GM10248 (cell line): Measurements from ENCODE around the gene ZNF334.

ENCODE experiments used
- CTCF ChIA-PET: fragments of 300-600 bp; sonication (Branson Sonifier 250); formaldehyde crosslinking; extraction: SDS; loops from one replicate; lab custom pipeline; 2021; ENCODE audit warnings: antibody characterized with exemption; lab: Yijun Ruan, JAX
- POLR2A ChIA-PET: fragments of 350-650 bp; sonication (Branson Sonifier 250); formaldehyde crosslinking; extraction: SDS; loops from one replicate; lab custom pipeline; 2020; ENCODE audit warnings: antibody characterized with exemption; lab: Yijun Ruan, JAX
- DNase-seq: peaks from one replicate; pipeline ENCODE4 v3.0.0; 2012; ENCODE audit errors: extremely low spot score
- TF ChIP-seq, protein P1 (sequence below): IDR thresholded peaks from 2 replicates; pipeline ENCODE4 v1.5.1; 2012; ENCODE audit warnings: mild to moderate bottlenecking, low read depth; ENCODE audit errors: extremely low read depth, missing control alignments, control extremely low read depth

The ZNF334 gene

GRCh38 chr20:46468508-46468907, 44.9 kb downstream of the ZNF334 start:
- no peak for DNase-seq
- TF ChIP-seq, protein P1, sequence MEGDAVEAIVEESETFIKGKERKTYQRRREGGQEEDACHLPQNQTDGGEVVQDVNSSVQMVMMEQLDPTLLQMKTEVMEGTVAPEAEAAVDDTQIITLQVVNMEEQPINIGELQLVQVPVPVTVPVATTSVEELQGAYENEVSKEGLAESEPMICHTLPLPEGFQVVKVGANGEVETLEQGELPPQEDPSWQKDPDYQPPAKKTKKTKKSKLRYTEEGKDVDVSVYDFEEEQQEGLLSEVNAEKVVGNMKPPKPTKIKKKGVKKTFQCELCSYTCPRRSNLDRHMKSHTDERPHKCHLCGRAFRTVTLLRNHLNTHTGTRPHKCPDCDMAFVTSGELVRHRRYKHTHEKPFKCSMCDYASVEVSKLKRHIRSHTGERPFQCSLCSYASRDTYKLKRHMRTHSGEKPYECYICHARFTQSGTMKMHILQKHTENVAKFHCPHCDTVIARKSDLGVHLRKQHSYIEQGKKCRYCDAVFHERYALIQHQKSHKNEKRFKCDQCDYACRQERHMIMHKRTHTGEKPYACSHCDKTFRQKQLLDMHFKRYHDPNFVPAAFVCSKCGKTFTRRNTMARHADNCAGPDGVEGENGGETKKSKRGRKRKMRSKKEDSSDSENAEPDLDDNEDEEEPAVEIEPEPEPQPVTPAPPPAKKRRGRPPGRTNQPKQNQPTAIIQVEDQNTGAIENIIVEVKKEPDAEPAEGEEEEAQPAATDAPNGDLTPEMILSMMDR = no peak
- ChIA-PET POLR2A (no interaction called here), CTCF (no interaction called here)

- CTCF ChIA-PET = interaction anchor here (0.8 kb wide), 1 partner anchor 10 kb away, joined by 3 read pairs; no protein-coding TSS in a partner anchor
- TF ChIP-seq, protein P1 = no peak
- POLR2A ChIA-PET = no interaction called here
- no peak for DNase-seq
These were observed 48.9 kb downstream of the ZNF334 start for GRCh38 chr20:46464451-46464850.

DNA sequence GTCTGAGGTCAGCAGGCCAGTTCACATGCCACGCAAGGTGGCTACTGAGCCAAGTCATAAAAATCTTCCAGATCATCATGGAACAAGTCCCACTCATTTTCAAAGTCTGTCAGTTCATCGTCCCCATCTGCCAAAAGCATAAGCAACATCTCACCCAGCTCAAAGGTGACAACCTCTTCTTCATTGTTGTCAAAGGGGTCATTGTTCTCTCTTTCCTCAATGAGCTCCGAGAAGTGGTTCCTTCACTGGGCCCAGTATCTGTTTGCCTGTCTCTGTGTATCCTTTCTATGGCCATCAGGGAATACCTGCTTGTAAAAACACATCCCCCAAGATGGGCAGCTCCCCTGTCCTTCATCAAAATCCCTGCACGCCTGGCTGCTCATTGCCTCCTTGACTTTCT, 49.5 kb downstream of the ZNF334 start:
- no peak for DNase-seq
- CTCF ChIA-PET = interaction anchor here (0.8 kb wide), 1 partner anchor 11 kb away, joined by 3 read pairs; no protein-coding TSS in a partner anchor
- TF ChIP-seq, protein P1 = no peak
- POLR2A ChIA-PET = no interaction called here

- POLR2A ChIA-PET = no interaction called here
- CTCF ChIA-PET = no interaction called here
- TF ChIP-seq, protein P1 = no peak
- DNase-seq = no peak
These were observed 51.6 kb downstream of the ZNF334 start for GRCh38 chr20:46461808-46462207.

DNA sequence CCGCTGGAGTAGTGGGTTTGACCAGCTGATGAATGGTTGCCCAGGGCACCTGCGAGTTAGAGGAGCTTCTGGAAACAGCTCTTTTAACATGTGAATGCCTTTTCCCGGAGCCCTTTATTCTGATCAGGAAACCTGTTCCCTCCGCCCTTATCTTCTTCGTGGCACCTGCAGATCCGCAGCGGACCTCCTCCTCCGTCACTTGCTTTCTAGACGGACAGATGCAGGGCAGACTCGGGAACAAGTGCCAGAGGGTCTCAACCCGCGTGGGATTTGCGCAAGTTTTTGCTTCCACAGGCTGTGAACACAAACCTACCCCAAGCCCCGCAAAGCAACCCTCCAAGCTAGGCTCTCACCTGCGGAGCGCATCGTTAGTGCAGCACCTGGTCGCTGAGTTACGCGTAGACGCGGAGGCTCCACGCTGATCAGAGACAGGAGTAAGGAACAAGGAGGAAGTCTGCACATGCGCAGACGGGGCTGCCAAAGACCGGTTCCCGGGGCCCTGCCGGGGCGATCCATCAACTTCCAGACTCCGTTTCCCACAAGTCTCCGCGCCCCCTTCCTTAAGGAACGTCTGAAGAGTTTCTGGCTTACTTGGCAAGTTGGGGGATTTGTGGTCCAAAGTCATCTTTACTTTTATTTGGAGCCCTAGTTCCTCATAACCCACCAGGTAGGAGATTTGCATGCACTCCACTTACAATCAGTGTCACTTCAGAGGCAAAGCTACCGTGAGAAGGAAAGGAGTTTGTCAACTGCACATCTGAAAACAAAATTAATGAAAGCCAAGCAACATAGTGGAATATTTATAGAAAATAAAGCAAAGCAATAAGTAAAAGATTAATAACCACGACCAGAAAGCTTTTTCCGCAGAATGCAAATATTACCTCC, 54.3 kb downstream of the ZNF334 start:
- POLR2A ChIA-PET = no interaction called here
- CTCF ChIA-PET = no interaction called here
- TF ChIP-seq, protein P1 = no peak
- DNase-seq = no peak

DNA sequence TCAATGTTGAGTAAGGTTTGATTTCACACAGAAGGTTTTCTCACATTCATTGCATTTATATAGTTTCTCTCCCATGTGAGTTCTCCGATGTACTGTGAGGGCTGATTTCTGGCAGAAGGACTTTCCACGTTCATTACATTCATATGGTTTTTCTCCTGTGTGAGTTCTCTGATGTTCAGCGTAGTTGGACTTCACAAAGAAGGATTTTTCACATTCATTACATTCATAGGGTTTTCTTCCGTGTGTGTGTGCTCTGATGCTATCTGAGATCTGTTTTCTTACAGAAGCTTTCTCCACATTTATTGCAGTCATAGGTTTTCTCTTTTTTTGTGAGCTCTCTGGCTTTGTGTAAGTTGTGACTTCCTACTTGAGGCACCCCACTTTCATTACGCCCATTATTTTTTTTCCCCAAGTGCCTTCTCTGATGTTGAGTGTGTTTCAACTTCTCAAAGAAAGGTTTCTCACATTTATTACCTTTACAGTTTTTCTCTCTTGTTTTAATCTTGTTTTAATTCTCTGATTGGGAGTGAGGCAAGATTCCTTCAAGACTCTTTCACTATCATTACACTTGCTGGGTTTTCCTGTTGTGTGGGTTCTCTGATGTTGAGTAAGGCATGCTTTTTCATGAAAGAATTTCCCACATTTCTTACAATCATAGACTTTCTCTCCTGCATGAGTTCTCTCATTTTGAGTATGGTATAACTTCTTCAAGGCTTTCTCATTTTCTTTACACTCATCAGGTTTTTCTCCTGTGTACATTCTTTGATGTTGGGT, 56.9 kb downstream of the ZNF334 start:
- CTCF ChIA-PET = no interaction called here
- no peak for DNase-seq
- POLR2A ChIA-PET = no interaction called here
- TF ChIP-seq, protein P1 = no peak
